T-helper 9 cell (primary cell): ENCODE results near the gene STK31.
"Not testable (repeated sequence)": the region's sequence is repeated elsewhere in the genome, so short reads cannot be mapped to it uniquely, and the experiment has no call there.

Source experiments
- DNase-seq: peaks from one replicate; pipeline ENCODE4 v3.0.0-alpha.2; 2020
- total RNA-seq, 2 donors: gene quantifications; one replicate each; lab custom pipeline; 2026; lab: John Stamatoyannopoulos, UW

Gene STK31
- 0.56 to 0.97 reads per million in 2 donors for total RNA-seq

GRCh38 chr7:23710000-23710399 lies at the start of gene STK31:
STK31 (plus strand) TSS chr7:23710219; CDS start chr7:23710286, 67 bp downstream.
- no peak for DNase-seq

- DNase-seq = no peak
Measured at GRCh38 chr7:23661385-23661784, 48.6 kb upstream of the STK31 start.

GRCh38 chr7:23662124-23662983 lies 47.7 kb upstream of the STK31 start:
- DNase-seq = no peak

GRCh38 chr7:23662984-23663313 lies 47.1 kb upstream of the STK31 start:
- no peak for DNase-seq

GRCh38 chr7:23664122-23664521 lies 45.9 kb upstream of the STK31 start:
- DNase-seq = no peak

- DNase-seq = no peak
Measured at GRCh38 chr7:23672033-23672432, 38.0 kb upstream of the STK31 start.

- peak; percentile 77 for DNase-seq
Measured at GRCh38 chr7:23679898-23680413, 30.1 kb upstream of the STK31 start, which contains the start of gene FAM221A. FAM221A (plus strand) TSS chr7:23680199; CDS start chr7:23680219, 20 bp downstream.

GRCh38 chr7:23680414-23681405 lies 29.3 kb upstream of the STK31 start:
- DNase-seq = peak; percentile 37

- DNase-seq = not testable (repeated sequence)
Measured at GRCh38 chr7:23684041-23684440, 26.0 kb upstream of the STK31 start.

GRCh38 chr7:23685731-23686130 lies 24.3 kb upstream of the STK31 start:
- DNase-seq = no peak

GRCh38 chr7:23687011-23687410 lies 23.0 kb upstream of the STK31 start:
- no peak for DNase-seq

GRCh38 chr7:23689165-23689564 lies 20.9 kb upstream of the STK31 start:
- no peak for DNase-seq

- DNase-seq = no peak
Measured at GRCh38 chr7:23691320-23691719, 18.7 kb upstream of the STK31 start.

- DNase-seq = no peak
Measured at GRCh38 chr7:23693224-23693623, 16.8 kb upstream of the STK31 start.

- peak; percentile 55 for DNase-seq
Measured at GRCh38 chr7:23696916-23697441, 13.0 kb upstream of the STK31 start.

GRCh38 chr7:23698822-23699221 lies 11.2 kb upstream of the STK31 start:
- DNase-seq = no peak

GRCh38 chr7:23700046-23700445 lies 10.0 kb upstream of the STK31 start:
- DNase-seq = no peak

- no peak for DNase-seq
Measured at GRCh38 chr7:23709081-23709750, 803 bp upstream of the STK31 start.

- no peak for DNase-seq
Measured at GRCh38 chr7:23712368-23713284, 2.6 kb downstream of the STK31 start.

GRCh38 chr7:23713285-23714149 lies 3.5 kb downstream of the STK31 start:
- no peak for DNase-seq
